Effector CD8-positive, alpha-beta T cell (primary cell): ENCODE data around the gene DYRK1B.
"Not testable (repeated sequence)": the region's sequence is repeated elsewhere in the genome, so short reads cannot be mapped to it uniquely, and the experiment has no call there.

Experiments
- DNase-seq: peaks from one replicate; lab custom pipeline; 2025; lab: John Stamatoyannopoulos, UW

Gene DYRK1B

GRCh38 chr19:39830847-39831246, 3.1 kb downstream of the DYRK1B start:
- DNase-seq = no peak

- no peak for DNase-seq
Observed at GRCh38 chr19:39830406-39830805, 3.6 kb downstream of the DYRK1B start.

- DNase-seq = no peak
Observed at GRCh38 chr19:39829702-39830275, 4.2 kb downstream of the DYRK1B start.

- no peak for DNase-seq
Observed at GRCh38 chr19:39828654-39829032, 5.3 kb downstream of the DYRK1B start.

- no peak for DNase-seq
Observed at GRCh38 chr19:39828015-39828653, 5.8 kb downstream of the DYRK1B start.

- no peak for DNase-seq
Observed at GRCh38 chr19:39827216-39827615, 6.7 kb downstream of the DYRK1B start.

GRCh38 chr19:39826311-39826945, 7.5 kb downstream of the DYRK1B start:
- DNase-seq = no peak

GRCh38 chr19:39825531-39826076, 8.4 kb downstream of the DYRK1B start:
- DNase-seq = no peak

GRCh38 chr19:39825093-39825463, 8.9 kb downstream of the DYRK1B start:
- DNase-seq = no peak

GRCh38 chr19:39824143-39825092, 9.5 kb downstream of the DYRK1B start:
- DNase-seq = peak; percentile 81

GRCh38 chr19:39823686-39824085, 10.3 kb downstream of the DYRK1B start:
- DNase-seq = no peak

- DNase-seq = no peak
Observed at GRCh38 chr19:39820696-39821095, 13.3 kb downstream of the DYRK1B start.

- no peak for DNase-seq
Observed at GRCh38 chr19:39819786-39820185, 14.2 kb downstream of the DYRK1B start.

- no peak for DNase-seq
Observed at GRCh38 chr19:39818626-39819097, 15.3 kb downstream of the DYRK1B start.

- DNase-seq = no peak
Observed at GRCh38 chr19:39817888-39818561, 15.9 kb downstream of the DYRK1B start.

GRCh38 chr19:39816287-39817048, 17.5 kb downstream of the DYRK1B start:
- DNase-seq = no peak

GRCh38 chr19:39814595-39814994, 19.4 kb downstream of the DYRK1B start:
- DNase-seq = no peak

- not testable (repeated sequence) for DNase-seq
Observed at GRCh38 chr19:39814111-39814510, 19.9 kb downstream of the DYRK1B start.

GRCh38 chr19:39813264-39813993, 20.5 kb downstream of the DYRK1B start:
- no peak for DNase-seq

- no peak for DNase-seq
Observed at GRCh38 chr19:39811064-39811463, 22.9 kb downstream of the DYRK1B start.
